Duodenal mucosa (tissue), 2 donors: ENCODE results near the gene CABCOCO1.

ENCODE experiments used
- H3K27ac ChIP-seq: one replicate; pipeline ENCODE4 v1.7.0; 2013; ENCODE audit warnings: low read depth, low read length
- H3K27me3 ChIP-seq, 2 donors: one replicate each; pipeline ENCODE4 v1.7.0; 2013; ENCODE audit warnings: low read length in 2 of 2, control low read depth in 1 of 2; ENCODE audit not compliant: insufficient read depth in 2 of 2, control insufficient read depth in 1 of 2
- H3K36me3 ChIP-seq, 2 donors: one replicate each; pipeline ENCODE4 v1.7.0; 2013; ENCODE audit warnings: low read length in 2 of 2, control low read depth in 1 of 2; ENCODE audit not compliant: insufficient read depth in 2 of 2, control insufficient read depth in 1 of 2
- H3K4me1 ChIP-seq, 2 donors: one replicate each; pipeline ENCODE4 v1.7.0; 2013; ENCODE audit warnings: low read length in 2 of 2, control low read depth in 1 of 2; ENCODE audit not compliant: insufficient read depth in 2 of 2, control insufficient read depth in 1 of 2
- H3K4me3 ChIP-seq, 2 donors: one replicate each; pipeline ENCODE4 v1.7.0; 2013; ENCODE audit warnings: low read length in 2 of 2, low read depth in 1 of 2
- H3K9ac ChIP-seq, 2 donors: one replicate each; pipeline ENCODE4 v1.7.0; 2013; ENCODE audit warnings: low read length in 2 of 2, low read depth in 1 of 2
- H3K9me3 ChIP-seq, 2 donors: one replicate each; pipeline ENCODE4 v1.7.0; 2013; ENCODE audit warnings: low read length in 2 of 2, control low read depth in 1 of 2; ENCODE audit not compliant: control insufficient read depth in 1 of 2

The CABCOCO1 gene

GRCh38 chr10:61627266-61627665 is 35.5 kb upstream of the CABCOCO1 start:
- Histone ChIP-seq H3K36me3 (no peaks in the 10 kb centered on the region), H3K27me3 (no peaks in the 10 kb centered on the region), H3K27ac (no peak overlapping the region), H3K4me3 (no peak overlapping the region), H3K9me3 (no peaks in the 10 kb centered on the region), H3K4me1 (no peaks in the 10 kb centered on the region), H3K9ac (no peak overlapping the region)

GRCh38 chr10:61628151-61628874 is 34.4 kb upstream of the CABCOCO1 start:
- no peaks in the 10 kb centered on the region for H3K27me3 ChIP-seq
- no peak overlapping the region for H3K9ac ChIP-seq
- H3K9me3 ChIP-seq = no peaks in the 10 kb centered on the region
- no peak overlapping the region for H3K27ac ChIP-seq
- H3K4me1 ChIP-seq = no peaks in the 10 kb centered on the region
- no peaks in the 10 kb centered on the region for H3K36me3 ChIP-seq
- H3K4me3 ChIP-seq = no peak overlapping the region

GRCh38 chr10:61628875-61629513 is 33.7 kb upstream of the CABCOCO1 start:
- H3K4me1 ChIP-seq = no peaks in the 10 kb centered on the region
- H3K36me3 ChIP-seq = no peaks in the 10 kb centered on the region
- H3K27me3 ChIP-seq = no peaks in the 10 kb centered on the region
- no peaks in the 10 kb centered on the region for H3K9me3 ChIP-seq
- H3K9ac ChIP-seq = no peak overlapping the region
- H3K4me3 ChIP-seq = no peak overlapping the region
- peak overlapping the region; percentile 23 for H3K27ac ChIP-seq

- Histone ChIP-seq H3K4me3 (no peak overlapping the region), H3K27ac (peak overlapping the region; percentile 23), H3K9me3 (no peaks in the 10 kb centered on the region), H3K9ac (no peak overlapping the region), H3K36me3 (no peaks in the 10 kb centered on the region), H3K4me1 (no peaks in the 10 kb centered on the region), H3K27me3 (no peaks in the 10 kb centered on the region)
These were observed 33.2 kb upstream of the CABCOCO1 start for GRCh38 chr10:61629576-61629975.

- no peaks in the 10 kb centered on the region for H3K36me3 ChIP-seq
- no peak overlapping the region for H3K27ac ChIP-seq
- no peaks in the 10 kb centered on the region for H3K27me3 ChIP-seq
- H3K9me3 ChIP-seq = no peaks in the 10 kb centered on the region
- no peaks in the 10 kb centered on the region for H3K4me1 ChIP-seq
- no peak overlapping the region for H3K4me3 ChIP-seq
- H3K9ac ChIP-seq = no peak overlapping the region
These were observed 30.6 kb upstream of the CABCOCO1 start for GRCh38 chr10:61632057-61632670.

- no peaks in the 10 kb centered on the region for H3K9me3 ChIP-seq
- H3K4me1 ChIP-seq = no peaks in the 10 kb centered on the region
- H3K27me3 ChIP-seq = no peaks in the 10 kb centered on the region
- H3K9ac ChIP-seq = no peak overlapping the region
- no peak overlapping the region for H3K27ac ChIP-seq
- H3K36me3 ChIP-seq = no peaks in the 10 kb centered on the region
- no peak overlapping the region for H3K4me3 ChIP-seq
These were observed 29.1 kb upstream of the CABCOCO1 start for GRCh38 chr10:61633665-61634064.

- Histone ChIP-seq H3K27ac (no peak overlapping the region), H3K4me1 (no peaks in the 10 kb centered on the region), H3K9ac (no peak overlapping the region), H3K27me3 (no peaks in the 10 kb centered on the region), H3K36me3 (no peaks in the 10 kb centered on the region), H3K9me3 (no peaks in the 10 kb centered on the region), H3K4me3 (no peak overlapping the region)
These were observed 28.0 kb upstream of the CABCOCO1 start for GRCh38 chr10:61634746-61635145.

- no peaks in the 10 kb centered on the region for H3K4me1 ChIP-seq
- no peak overlapping the region for H3K27ac ChIP-seq
- no peak overlapping the region for H3K9ac ChIP-seq
- no peaks in the 10 kb centered on the region for H3K36me3 ChIP-seq
- no peaks in the 10 kb centered on the region for H3K9me3 ChIP-seq
- no peak overlapping the region for H3K4me3 ChIP-seq
- H3K27me3 ChIP-seq = no peaks in the 10 kb centered on the region
These were observed 27.3 kb upstream of the CABCOCO1 start for GRCh38 chr10:61635471-61635870.

- no peaks in the 10 kb centered on the region for H3K4me1 ChIP-seq
- no peak overlapping the region for H3K27ac ChIP-seq
- H3K9me3 ChIP-seq = no peaks in the 10 kb centered on the region
- H3K27me3 ChIP-seq = no peaks in the 10 kb centered on the region
- no peak overlapping the region for H3K4me3 ChIP-seq
- no peaks in the 10 kb centered on the region for H3K36me3 ChIP-seq
- no peak overlapping the region for H3K9ac ChIP-seq
These were observed 26.8 kb upstream of the CABCOCO1 start for GRCh38 chr10:61635932-61636331.

GRCh38 chr10:61639952-61640351 is 22.8 kb upstream of the CABCOCO1 start:
- no peak overlapping the region for H3K9ac ChIP-seq
- H3K4me1 ChIP-seq = no peaks in the 10 kb centered on the region
- no peaks in the 10 kb centered on the region for H3K27me3 ChIP-seq
- H3K4me3 ChIP-seq = no peak overlapping the region
- no peaks in the 10 kb centered on the region for H3K9me3 ChIP-seq
- H3K36me3 ChIP-seq = no peaks in the 10 kb centered on the region
- no peak overlapping the region for H3K27ac ChIP-seq
